Measurements from ENCODE around the gene ZNHIT1.
"Not testable (repeated sequence)": the region's sequence is repeated elsewhere in the genome, so short reads cannot be mapped to it uniquely, and the experiment has no call there.

DNA sequence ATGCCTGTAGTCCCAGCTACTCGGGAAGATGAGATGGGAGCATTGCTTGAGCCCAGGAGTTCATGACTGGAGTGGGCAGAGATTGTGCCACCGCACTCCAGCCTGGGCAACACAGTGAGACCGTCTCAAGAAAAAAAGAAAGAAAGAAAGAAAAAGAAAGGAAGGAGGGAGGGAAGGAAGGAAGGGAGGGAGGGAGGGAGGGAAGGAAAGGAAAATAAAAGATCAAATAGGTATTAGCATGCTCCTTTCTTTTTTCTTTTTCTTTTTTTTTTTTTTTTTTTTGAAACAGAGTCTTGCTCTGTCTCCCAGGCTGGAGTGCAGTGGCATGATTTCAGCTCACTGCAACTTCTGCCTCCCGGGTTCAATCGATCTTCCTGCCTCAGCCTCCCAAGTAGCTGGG lies 35.2 kb downstream of the ZNHIT1 start:
- TF ChIP-seq, protein P1, sequence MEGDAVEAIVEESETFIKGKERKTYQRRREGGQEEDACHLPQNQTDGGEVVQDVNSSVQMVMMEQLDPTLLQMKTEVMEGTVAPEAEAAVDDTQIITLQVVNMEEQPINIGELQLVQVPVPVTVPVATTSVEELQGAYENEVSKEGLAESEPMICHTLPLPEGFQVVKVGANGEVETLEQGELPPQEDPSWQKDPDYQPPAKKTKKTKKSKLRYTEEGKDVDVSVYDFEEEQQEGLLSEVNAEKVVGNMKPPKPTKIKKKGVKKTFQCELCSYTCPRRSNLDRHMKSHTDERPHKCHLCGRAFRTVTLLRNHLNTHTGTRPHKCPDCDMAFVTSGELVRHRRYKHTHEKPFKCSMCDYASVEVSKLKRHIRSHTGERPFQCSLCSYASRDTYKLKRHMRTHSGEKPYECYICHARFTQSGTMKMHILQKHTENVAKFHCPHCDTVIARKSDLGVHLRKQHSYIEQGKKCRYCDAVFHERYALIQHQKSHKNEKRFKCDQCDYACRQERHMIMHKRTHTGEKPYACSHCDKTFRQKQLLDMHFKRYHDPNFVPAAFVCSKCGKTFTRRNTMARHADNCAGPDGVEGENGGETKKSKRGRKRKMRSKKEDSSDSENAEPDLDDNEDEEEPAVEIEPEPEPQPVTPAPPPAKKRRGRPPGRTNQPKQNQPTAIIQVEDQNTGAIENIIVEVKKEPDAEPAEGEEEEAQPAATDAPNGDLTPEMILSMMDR (IDR thresholded peaks at IDR 0.05): not testable (repeated sequence)
- not testable (repeated sequence) for TF ChIP-seq POLR2A, POLR2AphosphoS5, EP300 (IDR thresholded peaks at IDR 0.05)
